ENCODE data around the gene DENND1A.
"Not testable (repeated sequence)": the region's sequence is repeated elsewhere in the genome, so short reads cannot be mapped to it uniquely, and the experiment has no call there.

Gene DENND1A

DNA sequence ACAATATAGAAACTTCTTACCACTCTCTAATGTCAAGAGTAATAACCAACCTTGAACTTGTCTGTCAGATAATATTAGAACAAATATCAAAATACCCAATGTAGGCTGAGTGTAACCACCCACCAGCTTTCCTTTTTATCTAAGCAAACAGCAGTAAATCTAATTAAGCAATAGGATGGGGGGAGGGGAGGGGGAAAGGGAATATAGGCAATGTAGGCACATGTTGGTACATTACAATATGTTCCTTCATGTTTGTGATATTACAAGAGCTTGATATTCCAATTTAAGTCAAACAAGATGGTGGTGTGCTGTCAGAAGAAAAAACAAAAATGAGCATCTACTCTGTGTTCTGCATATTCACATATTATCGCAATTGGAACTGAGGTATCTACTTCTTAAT, 158.2 kb downstream of the DENND1A start:
- ATAC-seq: no peak
- no peak for DNase-seq

DNA sequence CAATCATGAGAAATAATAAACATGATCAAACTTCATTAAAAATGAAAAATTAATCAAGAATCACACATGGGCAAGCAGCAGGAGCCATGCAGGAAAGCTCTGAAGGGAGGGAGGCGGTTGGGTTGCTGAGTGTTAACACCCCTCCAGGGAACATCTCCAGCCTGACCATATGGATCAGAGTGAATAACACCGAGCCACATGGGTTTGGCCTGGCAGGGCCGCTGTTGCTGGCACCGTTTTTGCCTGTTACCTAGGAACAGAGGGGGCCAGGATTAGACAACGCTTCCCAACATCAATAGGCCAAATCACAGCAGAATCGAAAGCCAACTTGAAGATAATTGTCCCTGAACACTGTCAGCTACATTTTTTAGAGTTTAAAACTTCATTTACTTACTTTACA, 160.2 kb downstream of the DENND1A start:
- no peak for DNase-seq
- ATAC-seq: no peak

DNA sequence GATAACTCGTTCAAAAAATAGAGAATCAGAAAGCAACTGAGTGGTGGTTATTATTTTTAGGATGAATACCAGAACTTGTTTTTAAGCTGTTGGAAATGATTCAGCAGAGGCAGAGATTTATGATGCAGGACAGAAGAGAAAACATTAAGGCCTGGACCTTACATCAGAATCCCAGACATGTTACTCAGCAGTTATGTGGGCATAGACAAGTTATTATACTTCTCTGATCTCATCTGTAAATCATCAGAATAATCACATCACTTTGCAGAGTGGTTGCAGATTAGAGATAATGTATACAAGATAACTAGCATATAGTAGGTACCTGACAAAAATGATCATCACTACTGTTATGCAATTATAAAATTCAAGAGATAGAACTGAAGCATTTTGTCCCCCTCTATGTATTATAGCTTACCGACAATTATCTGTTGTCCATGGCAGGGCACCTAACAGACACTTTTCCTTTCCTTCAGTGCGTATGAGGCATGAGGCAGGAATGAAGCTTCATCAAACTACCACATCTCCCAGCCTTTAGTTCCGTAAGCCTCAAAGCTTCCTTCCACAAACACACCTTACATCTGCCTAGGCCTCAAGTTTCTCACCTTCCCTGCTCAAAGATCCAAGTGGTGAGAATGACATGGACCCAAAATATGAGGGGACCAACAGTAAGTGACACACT, 165.9 kb downstream of the DENND1A start:
- DNase-seq: no peak
- no peak for ATAC-seq

DNA sequence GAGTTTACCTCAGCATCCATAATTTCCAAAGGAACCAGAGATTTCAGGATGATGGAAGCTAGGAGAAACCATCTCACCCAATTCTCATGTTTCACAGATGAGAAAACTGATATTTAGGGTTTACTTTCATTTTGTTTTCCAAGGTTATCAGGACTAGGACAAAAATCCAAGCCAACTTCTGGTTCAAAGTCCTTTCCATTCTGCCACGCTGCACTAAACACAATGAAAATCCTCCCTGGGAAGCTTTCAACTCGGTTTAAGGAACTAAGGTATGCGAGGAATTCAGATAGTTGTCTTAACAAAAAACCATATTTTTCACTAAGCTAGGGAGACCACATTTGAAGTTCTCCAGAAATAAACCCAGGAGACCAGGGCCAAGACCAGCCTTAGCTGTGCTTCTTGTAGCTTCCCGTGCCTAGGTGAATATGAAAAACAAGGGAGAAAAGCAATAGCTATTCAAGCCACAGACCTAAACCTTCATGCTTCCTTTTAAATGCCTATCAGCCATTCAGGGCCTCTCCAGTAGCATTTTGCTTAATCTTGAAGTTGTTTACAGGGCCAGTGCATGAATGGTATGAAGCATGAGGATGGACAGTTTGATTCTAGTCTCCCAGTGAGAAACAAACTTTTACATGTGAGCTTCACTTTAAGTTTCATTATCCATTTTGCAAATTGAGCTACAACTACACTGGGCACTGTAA, 167.9 kb downstream of the DENND1A start:
- no peak for DNase-seq

DNA sequence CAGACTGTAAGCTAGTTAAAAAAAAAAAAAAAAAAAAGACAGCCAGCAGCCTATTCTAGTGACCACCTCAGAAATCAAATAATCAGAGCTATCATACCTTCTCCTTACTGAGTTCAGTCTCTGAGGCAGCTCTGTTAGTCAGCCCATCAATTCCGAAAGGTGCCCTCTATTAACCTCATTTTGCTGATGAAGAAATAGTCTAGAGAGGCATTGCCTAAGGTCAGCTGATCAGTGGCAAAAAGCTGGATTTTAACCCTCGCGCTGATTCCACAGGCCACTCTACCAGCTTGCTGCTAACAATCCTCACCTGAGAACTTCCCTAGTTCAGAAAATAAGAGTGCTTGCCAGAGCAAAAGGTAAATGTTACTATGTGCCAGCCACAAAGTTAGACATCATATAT, 172.0 kb downstream of the DENND1A start:
- ATAC-seq (no peak), DNase-seq (no peak)

More for the DNA sequence above, 167.9 kb downstream of the DENND1A start:
- no peak for ATAC-seq

DNA sequence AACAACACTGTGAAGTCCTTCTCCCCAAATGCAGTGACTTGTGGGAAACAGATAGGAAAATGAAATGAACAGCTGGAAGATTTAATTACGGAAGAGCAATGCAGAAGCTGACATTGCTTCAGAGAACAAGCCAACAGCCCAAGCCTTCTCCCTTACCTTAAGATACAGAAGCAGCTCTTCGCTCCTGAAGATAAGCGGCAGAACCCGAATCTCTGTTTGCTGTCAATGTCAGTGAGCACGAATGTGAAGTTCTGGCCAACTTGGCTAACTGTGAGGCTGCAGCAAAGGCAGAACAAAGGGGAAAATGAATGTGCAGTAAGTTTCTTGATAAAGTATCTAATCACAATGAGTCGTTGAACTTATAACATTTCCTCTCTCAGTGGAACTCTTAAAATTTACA, 172.4 kb downstream of the DENND1A start:
- DNase-seq: no peak
- ATAC-seq: no peak

DNA sequence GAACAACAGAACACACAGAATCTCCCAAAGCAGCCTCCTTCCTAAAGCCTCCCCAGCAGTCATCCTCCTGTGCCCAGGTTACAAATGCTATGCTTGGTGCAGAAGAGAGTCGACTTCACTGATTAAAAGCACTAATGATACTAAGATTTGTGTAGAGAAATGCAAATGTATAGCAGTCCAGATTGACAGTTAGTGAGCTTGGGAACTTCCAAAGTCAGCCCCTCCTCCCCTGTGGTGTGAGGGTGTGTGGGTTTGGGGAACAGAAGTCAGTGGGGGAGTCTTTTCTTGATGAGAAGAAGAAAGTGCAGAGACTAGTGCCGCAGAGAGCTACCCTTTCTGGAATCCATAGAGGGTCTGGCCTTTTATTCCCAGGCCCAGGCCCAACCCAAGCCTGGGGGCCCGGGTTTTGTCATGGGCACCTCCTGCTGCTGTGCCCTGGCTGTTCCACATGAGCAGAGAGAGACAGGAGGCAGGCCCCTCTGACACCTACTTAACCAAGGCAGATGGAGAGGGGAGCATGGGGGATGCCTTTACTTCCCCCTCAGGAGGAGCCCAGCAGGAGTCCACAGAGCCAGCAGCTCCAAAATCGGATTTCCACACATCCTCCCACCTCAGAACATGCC, 173.3 kb downstream of the DENND1A start:
- DNase-seq: no peak
- ATAC-seq: no peak

DNA sequence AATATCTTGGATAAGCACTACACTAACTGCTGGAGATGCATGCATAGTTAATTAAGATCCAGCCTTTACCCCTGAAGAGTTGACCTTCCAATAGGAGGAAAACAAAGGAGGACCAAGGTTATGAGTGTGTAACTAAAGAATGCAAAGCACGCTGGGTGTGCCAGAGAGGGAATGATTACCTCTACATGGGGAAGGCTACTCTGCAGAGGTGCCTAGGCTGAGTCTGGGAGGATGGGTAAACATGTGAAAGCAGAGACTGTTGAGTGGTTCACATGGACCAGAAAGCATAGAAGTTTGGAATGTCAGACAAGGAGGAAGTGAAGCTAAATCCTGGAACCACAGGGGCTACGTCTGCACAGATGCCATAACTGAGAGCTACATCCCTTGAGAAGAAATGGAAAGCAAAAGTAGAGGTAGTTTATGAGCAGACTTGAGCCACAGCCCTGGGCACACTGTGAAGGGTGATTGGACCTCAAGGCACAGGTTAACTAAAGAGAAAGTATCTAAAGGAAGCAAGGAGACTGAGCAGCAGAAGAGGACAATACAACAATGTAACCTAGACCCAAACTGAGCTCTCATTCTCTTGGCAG, 176.2 kb downstream of the DENND1A start:
- no peak for DNase-seq
- ATAC-seq: no peak

DNA sequence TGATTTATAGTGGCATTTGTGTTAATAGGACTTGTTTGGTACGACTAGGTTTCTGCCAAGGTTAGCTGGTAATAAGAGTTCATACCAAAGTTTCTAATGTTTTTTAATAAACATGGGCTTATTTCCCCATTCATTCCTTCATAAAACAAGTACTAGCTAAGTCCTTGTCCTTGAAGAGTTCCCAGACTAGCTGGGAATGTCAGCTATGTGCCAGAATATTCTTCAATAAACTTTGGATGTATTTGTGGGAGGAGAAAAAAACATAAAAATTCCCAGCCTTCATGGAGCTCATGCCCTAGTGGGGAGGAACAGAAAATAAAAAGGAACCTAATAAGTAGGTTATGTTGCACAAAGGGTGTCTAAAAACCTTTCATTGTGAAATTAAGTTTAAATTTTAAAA, 176.9 kb downstream of the DENND1A start:
- DNase-seq (no peak), ATAC-seq (no peak)

DNA sequence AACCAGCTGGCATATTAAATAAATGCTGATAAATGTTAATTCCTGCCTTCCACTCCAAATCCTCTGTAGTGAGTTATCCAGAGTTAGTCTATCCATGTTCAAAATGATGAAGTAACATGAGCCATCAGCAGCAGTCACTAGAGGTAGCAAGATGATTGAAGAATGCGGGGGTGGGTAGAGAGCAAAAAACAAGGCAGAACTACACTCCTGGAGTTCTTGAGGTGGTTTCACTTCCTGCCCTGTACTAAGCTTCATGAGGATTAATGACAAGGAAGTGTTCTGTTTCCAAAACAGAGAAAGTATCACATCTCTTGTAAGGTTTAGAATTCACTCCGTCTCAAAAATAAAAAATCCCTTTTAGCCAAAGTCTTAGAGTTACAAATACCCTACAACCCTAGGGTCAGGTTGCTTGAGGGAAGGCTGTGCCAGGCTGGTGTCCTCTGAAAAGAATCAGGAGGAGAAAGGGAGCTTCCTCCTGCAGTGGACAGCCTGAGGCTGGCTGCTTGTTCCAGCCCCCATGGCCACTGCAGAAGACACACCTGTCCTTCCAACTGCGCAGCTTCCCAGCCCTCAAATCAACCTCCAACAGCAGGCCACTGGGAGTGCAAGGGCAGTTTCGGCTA, 180.2 kb downstream of the DENND1A start:
- ATAC-seq (peak; percentile 77), DNase-seq (no peak)

DNA sequence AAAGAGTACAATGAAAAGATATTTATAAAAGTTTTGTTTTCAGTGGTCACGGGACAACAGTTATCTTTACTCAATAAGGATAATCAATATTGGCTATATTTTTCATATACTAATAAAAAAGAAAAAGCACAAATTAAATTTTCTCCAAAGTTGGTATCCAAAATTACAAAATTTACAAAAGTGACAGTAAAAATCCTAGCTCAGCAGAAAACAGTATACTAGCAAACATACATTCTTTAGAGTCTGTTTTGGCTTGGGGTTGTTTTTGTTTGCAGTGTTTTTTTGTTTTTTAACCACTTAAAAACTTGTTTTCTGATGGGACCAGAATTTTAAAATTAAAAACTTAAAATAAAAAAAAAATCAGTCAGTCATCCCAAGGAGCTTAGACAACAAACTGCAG, 183.2 kb downstream of the DENND1A start:
- ATAC-seq: no peak
- no peak for DNase-seq

DNA sequence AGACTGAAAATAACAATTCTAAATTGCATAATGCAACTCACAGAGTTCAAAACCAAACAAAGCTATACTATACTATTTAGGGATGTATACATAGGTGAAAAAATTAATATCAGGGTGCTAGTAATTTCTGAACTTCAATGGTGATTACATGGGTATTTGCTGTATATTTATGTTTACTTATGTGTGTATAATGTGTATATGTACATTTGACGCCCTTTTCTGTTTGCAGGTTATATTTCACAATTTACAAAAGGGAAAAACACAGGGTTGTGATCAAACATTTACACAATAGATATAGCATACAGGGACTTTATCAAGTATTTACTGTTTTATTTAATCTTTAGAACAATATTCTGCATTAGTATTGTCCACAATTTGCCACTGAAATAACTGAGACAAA, 184.0 kb downstream of the DENND1A start:
- no peak for ATAC-seq
- DNase-seq: no peak

DNA sequence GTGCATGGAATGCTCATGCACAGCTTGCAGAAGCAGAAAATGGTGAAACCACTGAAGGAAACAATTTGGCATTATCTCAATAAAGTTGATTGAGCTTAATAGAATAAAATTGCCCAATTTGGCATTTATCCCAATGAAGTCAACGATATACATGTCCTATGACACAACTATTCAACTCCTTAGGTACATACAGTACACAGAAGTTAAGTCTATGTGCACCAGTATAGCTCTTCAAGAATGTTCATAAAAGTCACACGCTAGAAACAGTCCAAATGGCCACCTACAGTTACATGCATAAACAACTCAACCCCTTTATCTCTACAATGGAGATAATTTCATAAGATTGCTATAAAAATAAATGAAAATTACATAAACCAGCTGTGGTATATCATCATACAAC, 184.5 kb downstream of the DENND1A start:
- ATAC-seq (no peak), DNase-seq (no peak)

DNA sequence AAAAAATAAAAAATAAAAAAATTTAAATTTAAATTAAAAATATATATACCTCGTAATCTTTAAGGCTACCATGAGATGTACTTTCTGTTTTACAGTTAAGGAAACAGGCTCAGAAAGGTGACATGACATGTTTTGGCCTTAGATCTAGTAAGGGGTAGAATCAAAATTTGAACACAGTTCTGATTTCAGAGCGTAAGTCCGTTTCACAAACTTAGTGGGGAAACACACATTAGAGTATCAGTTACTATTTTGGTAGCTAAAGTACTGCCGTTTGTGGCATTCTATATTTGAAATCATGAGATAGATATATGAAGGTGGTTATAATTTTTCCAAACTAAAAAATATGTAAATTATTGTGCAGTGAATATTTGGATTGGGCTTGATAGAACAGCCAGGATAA, 186.2 kb downstream of the DENND1A start:
- no peak for ATAC-seq
- no peak for DNase-seq

DNA sequence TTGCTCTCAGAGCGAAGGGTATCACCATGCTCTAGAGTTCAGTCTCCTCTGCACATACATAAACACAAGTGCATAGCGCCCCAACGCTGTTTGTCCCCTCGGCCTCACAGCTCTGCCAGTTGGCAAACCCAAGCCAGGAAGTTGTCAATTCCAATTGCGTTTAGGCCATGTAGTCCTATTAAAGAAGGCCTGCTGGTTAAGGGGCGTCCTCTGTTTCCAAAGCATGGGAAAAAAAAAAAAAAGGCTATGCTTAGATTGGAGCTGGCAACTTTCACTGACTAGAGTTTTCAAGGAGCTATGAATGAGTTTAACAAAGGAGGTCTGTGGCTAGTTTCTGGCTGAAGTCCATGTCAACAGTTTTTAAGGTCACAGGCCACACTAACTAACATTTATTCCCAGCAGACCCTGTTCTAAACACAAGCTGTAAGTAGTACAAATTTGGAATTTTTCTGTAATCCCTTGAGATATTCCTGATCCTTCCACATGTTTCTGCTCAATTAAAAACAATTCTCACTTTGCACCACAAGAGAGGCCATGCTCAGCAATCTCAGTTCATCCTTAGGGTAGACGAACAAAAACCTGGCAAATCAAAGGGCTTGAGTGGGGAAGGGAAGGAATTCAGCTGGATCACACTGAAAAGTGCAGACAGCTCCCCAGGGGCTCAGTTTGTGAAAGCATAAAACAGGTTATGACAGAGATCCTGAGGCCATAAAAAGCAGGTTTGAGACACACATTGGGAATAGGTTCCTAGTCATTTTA, 187.7 kb downstream of the DENND1A start:
- ATAC-seq: no peak
- DNase-seq: no peak

DNA sequence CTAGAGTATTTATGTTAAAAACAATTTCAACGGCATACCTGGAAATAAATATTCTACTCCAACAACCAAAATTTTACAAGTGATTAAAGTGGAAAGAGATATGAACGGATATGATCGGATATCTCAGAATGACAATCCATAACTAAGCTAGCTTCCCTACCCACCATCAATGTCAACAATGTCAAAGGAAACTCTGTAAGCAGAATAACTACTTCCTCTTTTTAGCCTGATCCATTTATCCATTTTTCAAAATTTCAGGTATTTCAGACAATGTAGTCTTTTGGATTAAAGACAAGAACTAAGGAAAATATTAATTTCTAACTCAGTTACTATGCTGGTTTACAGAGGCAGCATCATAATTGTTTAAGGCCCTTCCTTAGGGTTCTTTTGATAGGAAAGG, 188.7 kb downstream of the DENND1A start:
- DNase-seq: no peak

DNA sequence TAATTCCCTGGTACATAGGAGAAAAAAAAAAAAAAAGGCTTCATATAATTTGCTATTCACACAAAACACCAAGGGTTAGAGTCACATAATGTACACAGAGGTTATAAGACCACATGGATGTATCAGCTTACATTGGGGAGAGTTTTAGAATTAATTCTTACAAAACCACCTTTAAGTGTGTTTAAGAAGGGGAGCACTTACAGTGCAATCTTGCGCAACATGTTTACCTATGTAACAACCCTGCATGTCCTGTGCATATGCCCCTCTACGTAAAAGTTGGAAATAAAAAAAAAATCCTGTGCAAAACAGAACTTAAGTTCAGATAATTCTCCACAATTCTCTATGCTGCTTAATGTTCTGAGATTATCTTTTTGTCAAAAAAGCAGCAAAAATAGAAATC, 190.0 kb downstream of the DENND1A start:
- ATAC-seq (no peak), DNase-seq (no peak)

More for the DNA sequence above, 188.7 kb downstream of the DENND1A start:
- ATAC-seq: no peak

DNA sequence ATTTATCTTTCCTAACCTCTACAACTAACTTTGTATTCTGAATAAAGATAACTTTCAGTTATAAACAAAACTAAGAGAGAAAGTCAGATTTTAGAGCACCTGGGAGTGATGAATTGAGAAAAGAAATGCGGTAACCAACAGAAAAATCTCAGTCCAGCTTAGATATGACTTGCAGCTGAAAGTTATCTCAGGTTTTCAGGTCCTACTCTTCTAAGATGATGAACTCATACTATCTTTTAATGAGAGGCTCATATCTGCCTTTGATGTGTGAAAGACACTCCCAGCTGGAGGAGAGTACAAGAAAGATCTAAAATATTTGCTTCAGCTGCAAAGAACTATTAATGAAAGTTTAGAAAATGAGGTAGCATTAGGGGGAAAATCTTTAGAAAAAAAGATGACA, 190.5 kb downstream of the DENND1A start:
- no peak for DNase-seq
- ATAC-seq: no peak

DNA sequence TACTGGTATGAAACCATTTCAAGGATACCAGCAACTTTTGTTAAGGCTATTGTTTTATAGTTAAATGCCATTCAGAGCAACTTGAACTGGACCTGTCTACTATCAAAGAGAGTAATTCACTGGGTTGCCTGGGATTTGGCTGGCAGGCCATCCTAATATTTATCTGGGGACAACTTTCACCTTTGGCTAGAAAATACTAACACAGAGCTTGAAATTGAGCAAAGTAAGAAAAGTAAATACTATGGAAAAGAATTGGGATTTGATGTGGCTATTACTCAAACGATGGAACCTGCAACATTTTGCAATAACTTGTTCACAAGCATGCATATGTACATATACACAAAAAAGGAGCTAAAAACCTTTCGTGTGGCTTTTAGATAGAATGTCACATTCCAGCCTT, 191.3 kb downstream of the DENND1A start:
- ATAC-seq (no peak), DNase-seq (no peak)

DNA sequence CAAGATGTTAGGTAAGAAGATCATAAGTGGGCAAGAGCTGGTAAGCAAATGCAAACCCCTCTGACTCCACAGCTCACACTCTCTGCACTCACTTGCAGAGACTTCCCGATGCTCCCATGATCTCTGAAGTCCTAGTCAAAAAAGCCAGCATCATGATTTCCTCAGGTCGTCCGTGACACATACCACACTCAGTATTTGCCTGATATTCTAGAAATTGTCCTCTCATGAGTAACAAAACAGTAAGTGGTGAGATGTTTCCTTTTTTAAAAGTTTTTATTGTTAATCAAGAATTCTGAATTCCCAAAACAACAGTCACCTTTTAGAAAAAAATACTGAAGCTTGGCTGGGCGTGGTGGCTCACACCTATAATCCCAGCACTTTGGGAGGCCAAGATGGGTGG, 194.6 kb downstream of the DENND1A start:
- ATAC-seq (no peak), DNase-seq (no peak)

DNA sequence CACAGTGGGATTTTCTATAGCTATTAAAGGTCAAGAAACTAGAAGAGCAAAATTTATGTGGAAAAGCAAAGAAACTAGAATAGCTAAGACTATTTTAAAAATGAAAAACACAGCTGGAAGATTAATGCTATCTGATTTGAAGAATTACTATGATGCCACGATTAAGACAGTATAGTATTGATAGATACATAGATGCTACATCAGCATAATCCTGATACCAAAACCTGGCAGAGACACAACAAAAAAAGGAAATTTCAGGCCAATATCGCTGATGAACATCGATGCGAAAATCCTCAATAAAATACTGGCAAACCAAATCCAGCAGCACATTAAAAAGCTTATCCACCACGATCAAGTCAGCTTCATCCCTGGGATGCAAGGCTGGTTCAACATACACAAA, 201.4 kb downstream of the DENND1A start:
- ATAC-seq, DNase-seq: not testable (repeated sequence)

DNA sequence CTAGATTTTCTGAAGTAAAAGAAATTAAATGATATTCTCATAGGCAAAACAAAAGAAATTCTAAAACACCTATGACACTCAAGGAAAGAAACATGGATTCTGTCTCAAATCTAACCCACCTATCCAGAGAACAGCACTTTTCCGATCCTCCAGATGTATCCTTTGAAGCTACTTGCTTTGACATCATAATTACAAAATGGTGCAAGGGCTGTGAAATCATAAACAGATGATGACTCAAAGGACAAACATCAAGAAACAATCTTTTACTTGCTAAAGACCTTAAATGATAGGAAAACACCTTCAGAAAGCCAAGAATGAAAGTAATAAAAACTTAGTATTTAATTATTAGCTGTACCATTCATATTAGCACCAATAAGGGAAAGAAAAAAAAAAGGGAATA, 202.6 kb downstream of the DENND1A start:
- DNase-seq (no peak), ATAC-seq (no peak)
